HG03460 (cell line): ENCODE results near the gene BARX2.

Experiments
- ATAC-seq: cut with Tn5 transposase; IDR thresholded peaks from one replicate; pipeline ENCODE4 v1.9.1; 2021; ENCODE audit not compliant: unreplicated experiment

Gene BARX2

DNA sequence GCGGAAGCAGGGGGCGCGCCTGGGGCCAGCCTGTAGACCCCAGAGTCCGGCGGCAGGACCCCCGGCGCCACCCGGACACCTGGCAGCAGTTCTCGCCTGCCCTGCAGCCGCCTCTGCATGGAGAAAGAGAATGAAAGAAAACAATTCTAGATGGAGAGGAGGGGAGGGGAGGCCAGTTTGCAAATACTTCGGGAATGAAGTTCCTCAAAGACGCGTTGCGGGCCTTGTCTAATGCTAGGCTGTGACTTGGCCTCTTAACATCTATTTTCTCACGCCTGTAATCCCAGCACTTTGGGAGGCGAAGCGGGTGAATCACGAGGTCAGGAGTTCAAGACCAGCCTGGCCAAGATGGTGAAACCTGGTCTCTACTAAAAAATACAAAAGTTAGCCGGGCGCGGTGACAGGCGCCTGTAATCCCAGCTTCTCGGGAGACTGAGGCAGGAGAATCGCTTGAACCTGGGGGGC lies 2.1 kb upstream of the BARX2 start:
- ATAC-seq, result no peak

DNA sequence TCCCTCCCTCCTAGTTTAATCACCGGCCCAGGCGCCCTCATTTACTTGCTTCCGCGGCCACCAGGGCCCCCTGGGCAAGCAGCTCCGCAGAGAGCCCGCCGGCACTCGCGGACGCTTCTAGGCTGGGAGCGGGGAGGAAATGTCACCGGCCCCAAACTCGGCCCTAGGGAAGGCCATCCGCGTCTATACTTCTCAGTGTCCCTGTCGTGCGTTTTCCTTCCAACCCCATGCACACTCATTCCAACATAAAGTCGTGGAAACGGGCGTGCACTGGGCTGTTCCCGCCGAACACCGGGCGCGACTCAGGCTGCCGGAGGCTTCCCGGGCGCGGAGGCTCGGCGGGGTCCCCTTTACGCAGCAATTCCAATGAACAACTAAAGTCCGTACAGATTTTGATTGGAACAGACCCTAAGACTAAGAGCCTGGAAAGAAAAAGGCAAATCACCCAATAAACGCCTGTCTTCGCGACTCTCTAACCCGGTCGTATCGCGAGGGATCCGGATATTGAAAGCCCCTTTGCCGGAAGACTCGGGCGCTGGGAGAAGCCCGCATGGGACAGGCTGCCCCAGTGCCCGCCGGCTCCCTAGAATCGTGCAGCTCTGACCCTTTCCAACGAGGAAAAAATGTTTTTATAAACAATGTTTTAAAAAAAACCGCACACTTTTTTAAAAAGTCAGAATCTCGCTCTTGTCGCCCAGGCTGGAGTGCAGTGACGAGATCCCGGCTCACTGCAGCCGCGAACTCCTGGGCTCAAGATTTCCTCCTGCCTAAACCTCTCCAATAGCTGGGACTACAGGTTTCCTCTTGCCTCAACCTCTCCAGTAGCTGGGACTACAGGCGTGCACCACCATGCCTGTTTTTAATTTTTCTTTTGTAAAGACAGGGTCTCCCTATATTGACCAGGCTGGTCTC lies 1.3 kb upstream of the BARX2 start:
- no peak for ATAC-seq

DNA sequence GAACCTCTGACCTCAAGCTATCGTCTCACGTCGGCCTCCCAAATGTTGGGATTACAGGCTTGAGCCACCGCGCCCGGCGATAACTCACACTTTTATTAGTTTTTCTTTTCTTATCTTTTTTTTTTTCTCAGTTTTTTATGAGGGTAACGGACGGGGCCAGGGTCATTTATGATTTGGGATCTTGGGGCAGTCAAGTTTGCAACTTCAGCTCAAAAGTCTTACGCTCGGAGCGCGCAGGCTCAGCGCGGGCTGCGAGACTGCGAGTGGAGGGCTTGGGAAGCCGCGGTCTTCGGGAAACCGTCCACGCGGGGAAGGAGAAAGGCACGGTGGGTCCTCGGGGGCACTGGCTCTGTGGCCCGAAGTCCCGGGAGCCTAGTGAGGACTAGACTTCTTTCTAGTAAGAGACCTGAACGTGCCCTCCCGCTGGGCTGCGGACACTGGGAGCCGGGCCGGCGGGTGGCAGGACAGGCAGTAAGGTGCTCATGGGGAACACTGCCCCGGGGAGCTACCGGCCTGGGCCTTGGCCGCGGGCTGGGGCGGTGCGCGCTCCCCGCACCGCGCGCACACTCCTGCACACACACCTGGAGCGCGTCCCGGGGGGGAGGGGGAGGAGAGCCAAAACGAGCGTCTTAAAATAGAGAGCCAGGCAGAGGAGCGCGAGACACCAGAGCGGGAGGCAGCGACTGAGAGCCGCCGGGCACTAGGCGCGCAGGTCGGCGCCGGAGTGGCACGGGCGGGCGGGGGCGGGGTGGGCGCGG lies 476 bp upstream of the BARX2 start:
- no peak for ATAC-seq

DNA sequence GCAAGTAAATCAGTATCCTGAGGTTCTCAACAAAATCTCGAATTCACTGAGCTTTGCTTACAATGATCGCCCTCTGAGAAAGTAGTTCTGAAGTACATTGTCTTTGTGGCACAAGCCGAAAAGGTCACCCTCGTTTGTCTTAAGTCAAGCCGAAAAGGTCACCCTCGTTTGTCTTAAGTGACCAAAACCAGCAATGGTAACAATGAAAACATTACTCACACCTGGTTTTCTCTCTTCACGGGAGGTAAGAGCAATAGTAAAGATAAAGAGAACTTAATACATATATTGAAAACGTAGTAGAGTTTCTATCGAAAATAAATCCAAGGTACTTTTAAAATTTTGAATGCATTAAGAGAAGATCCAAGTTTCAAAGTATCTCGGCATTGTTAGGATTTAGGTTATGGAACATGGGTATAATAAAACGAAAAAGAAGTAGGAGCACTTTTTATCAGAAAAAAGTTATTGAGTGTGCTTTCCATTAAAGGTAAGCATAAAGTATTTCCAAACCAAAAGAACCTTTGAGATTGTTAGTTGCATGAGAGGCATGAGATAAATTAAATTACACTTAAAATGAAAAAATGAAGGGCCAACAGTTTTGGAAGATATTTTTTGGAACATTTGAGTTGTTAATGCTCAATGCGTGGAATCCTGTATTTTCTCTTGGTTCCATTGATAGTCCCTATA lies 1.2 kb downstream of the BARX2 start:
- no peak for ATAC-seq

DNA sequence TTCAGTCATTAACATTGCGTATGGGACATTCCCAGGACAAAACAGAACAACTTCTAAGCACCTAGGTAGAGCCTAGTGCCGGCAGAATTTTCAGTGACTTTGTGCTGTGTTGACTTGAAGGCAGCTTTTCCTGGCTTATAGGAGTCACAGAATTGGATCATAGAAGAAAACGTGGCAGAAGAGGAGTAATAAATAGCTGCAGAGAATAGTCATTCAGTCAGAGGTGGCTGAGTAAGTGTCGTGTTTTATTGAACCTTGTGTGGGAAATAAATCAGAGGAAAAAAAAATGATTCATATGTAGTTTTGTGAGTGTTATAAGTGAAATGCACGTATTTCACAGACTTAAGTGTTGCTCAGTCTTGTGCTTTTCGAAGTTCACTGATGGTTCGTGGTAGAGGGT lies 2.1 kb downstream of the BARX2 start:
- ATAC-seq, result no peak

DNA sequence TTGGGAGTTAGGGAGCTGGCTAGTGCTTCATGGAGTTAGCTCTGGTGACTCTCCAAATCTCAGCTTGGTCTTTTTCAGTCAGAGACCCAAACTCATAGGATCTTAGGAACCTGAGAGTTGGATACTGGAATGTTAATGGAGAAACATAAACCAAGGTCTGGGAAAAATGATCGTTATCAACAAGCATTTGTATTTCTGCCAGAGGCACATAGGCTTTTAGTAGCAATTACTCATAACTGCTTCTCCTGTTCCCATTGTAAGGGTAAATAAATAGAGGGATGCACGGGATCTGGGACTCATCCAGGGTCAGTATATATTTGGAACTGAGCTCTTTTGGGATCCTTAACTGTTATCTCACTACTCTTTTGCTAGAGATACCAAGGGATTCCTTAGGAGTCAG lies 4.8 kb downstream of the BARX2 start:
- no peak for ATAC-seq

DNA sequence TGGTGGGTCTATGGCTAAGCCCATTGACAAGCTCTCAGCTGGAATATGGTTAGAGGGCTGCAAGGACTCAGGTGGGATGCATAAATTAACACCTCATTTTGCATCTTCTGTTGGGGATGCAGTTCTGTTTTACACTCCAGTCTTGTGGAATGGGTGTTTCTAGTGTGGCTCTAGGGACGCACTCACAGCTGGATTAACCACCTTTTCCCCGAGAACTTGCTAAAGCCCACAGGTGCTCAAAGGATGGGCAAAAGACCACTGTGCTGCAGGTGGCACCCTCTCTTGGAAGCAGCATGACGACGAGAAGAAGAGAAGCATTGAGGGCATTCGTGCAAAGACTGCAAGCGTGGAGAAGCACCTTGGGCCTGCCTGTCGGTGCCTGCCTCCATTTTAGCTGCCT lies 6.9 kb downstream of the BARX2 start:
- no peak for ATAC-seq

DNA sequence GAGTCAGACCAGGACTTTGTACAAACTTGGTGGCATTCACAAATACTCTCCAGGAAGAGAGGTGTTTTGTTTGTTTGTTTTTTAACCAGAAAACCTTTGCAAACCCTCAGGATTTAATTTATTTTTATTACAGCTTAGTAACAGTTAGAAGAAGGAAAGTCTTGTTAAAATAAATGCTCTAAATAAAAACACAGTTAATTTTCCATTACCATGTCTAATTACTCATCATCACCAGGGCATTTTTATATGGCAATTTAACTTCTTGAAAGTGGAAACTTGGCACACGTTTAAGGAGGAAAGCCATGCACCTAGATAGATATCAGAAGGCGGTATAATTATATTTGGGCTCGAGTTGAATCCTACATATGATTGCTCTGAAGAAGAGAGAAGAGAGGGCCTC lies 7.4 kb downstream of the BARX2 start:
- ATAC-seq, result no peak

DNA sequence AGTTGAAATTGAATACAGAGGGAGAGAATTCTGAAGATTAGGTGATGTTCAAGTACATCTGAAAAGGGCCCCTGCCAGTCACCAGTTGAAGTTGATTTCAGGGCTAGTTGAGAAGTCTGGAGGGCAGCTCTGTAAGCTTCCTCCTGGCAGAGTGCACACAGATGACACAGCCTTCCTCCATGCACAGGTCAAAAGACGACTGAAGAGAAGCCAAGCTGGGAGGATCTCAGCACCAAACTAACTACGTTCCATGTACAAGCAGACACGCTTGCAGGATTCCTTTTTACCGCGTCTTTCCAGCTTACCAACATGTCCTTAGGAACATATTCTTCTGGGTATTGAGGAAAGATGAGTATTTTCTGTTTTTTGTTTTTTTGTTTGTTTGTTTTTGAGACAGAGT lies 7.9 kb downstream of the BARX2 start:
- ATAC-seq, result no peak

DNA sequence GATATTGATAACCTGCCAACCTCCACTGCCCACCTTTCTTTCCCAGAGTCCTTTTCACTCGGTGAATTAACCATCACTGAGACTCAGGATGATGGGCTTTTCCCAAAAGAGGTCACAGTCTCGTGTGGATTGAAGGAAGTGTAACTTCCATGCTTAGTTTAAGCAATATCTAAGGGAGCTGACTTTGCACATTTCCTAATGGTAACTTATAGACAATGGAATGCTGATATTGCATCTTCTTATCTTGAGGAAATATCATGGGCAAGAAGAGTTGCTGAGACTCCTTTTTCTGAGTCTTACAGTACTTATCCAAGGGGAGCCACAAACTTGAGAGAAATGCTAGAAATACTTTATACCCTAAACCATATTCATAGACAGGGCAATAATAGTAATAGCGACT lies 8.8 kb downstream of the BARX2 start:
- ATAC-seq, result no peak

DNA sequence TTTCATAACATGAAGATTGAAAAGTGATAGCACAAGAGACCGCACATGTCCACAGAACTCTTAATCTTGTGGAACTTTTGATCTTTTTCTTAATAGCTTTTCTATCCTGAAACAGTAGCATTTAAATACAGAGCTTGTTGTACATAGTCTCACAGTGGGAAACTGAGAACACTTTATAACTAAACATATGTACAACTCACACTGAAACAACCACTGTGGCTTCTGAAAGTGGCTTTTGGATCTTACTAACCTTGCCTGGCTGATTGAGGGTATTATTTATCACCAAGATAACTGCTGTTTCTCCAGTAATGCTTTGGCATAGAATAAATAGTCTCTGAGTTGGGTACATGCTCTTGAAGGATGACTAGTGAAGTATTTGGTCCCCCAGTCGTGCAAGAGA lies 10.2 kb downstream of the BARX2 start:
- no peak for ATAC-seq

DNA sequence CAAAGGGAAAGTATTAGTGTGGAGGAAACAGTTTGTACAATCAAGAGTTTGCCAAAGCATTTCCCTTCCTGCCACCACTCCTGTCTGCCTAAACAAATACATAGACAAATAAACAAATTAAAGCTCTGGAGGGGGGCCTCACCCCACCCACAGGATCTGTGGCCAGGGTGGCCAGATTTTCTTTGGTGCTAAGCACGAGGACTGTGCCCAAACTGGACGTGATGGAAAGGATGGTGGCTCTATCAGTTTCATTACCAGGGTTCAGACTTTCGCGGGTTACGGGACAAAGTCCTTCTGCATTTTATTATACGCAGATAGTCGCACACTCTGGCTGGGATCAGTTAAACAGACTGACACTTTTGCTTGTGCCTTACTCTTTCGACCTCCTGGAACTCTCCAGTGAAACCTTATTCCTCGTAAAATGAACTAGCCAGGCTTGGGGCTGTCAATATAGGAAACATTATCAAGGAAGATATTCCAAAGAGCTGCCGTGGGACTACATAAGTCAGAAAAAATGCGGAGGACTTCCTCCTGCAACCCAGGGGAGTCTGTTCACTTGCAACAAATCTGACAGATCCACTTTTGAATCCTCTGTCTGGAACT lies 11.2 kb downstream of the BARX2 start:
- ATAC-seq, result no peak

DNA sequence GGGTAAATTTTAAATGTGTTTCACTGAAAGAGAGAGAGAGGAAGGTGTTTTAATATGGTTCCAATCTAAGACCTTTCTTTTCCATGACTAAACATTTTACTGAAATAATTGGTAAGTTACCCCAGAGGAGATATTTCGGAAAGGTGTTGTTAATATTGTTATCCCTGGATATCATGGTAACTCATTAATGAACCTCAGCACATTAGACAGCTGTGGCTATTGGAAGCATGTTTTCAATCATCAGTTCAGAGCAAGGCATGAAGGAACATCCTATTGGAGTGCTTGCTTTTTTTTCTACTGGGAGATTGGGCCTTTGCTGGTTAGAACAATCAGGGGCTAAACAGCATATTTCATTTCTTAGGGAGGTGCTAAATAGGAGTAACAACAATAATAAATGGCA lies 11.8 kb downstream of the BARX2 start:
- no peak for ATAC-seq

DNA sequence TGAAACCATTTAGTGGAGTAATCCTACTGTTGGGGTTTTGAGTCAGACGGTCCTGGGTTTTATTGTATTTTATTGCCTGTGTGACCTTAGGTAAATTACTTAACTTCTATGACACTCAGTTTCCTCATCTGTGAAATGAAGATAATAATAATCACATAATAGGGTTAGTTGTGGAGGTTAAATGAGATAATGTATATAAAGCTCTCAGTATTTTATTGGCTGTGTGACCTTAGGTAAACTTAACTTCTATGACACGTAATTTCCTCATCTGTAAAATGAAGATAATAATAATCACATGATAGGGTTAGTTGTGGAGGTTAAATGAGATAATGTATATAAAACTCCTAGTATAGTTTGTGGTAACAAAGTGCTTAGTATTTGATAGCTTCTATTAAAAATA lies 13.2 kb downstream of the BARX2 start:
- ATAC-seq, result no peak

DNA sequence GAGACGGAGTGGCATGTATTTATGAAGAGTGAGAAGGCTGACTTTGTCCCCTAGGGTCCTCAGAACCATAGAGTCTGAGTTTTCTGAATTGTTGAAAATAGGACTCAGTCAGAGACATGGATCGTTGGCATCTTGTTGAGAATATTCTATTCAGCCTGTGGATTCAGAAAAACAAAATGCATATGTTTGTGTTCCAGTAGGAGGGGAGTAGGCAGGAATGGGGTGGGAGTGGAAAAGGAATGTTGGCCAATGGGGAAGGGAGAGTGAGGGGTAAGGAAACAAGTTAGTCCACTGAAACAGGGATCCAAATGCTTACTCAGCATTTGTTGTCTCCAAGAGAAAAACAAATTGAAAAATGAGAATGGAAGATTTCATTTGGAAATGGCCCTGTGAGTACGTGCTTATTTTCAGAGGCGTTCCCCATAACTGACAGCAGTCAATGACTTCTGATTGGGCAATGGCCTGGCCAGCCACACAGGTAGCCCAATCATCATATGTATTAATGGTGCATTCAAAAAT lies 14.7 kb downstream of the BARX2 start:
- no peak for ATAC-seq

DNA sequence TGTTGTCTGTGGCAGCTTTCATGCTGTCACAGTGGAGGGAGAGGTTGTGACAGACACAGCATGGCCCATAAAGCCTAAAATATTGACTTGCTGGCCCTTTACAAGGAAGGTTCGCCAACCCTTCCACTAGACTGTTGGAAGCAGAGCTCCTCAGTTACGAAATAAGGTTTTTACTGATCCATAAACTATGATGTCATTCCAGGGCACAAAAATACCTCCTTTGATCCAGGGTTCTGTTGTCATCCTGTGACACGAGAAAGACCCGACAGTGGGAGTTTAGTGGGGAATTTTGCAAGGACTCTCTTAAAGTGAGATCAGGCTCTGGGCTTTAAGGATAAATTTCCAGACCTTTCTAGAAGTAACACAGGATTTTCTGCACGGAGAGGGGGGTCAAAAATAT lies 15.7 kb downstream of the BARX2 start:
- ATAC-seq, result no peak

DNA sequence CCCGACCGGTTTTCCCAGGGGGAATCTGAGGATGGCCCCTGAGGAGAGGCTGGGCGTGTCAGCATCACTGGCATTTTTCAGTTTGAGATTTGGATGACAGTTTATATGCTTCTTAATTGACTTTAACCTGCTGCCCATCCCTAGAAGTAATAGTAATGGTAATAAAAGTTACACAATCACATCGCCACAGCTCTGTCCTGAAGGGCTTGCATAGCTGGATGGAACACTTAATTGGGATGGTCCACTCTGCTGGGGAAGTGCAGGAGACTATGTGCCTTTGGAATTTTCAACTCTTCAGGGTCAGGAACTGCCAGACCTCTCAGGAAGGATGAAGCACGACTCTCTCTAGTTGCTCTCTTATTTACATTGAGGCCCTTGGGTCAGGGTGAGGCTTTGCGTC lies 16.2 kb downstream of the BARX2 start:
- ATAC-seq, result no peak

DNA sequence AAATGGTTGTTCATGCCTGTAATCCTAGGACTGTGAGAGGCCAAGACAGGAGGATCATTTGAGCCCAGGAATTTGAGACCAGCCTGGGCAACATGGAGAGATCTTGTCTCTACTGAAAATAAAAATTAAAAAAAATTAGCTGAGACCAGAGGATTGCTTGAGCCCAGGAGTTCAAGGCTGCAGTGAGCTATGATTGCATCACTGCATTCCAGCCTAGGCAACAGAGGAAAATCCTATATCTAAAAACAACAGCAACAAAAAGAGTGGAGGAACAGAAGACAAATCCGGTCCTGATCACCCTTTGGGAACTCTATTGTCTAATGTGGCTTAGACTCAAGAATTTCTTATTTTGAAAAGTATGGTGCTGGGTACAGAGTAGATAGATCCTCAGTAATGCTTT lies 17.3 kb downstream of the BARX2 start:
- no peak for ATAC-seq

DNA sequence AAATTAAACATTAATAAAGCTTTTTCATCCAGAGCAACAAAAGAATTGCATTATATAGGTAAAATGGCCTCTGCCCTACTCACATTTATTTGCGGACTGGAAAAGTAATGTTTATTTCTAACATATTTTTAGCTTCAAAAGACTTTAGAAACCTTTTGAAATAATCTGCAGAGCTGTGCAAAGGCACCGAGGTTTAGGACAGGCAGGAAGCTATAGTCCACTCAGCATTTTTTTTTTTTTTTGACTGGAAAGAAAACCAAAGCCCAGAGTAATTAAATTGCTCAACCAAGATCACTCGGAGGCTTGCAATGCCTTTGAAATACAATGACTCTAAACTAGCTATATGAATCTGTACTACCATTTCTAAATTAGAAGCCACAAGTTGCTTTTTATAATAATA lies 19.1 kb downstream of the BARX2 start:
- no peak for ATAC-seq

DNA sequence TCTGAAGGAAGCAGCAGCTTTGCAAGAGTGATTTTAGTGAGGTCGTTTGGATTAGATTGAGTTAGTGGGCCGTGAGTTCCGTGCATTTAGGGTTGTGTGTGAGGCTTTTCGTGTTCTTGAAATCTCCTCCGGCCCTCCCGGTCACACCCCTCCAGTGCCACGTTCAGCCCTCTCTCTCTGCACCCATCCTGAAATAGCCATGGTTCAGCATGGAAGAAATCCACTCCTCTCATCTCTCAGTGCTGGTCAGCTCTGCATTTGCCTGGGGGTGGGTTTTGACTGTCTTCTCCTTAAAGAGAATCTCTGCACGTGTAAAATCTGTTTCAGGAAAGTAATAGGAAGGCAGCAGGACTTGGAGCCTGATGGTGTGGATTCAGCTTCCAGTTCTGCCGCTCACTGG lies 19.8 kb downstream of the BARX2 start:
- no peak for ATAC-seq

DNA sequence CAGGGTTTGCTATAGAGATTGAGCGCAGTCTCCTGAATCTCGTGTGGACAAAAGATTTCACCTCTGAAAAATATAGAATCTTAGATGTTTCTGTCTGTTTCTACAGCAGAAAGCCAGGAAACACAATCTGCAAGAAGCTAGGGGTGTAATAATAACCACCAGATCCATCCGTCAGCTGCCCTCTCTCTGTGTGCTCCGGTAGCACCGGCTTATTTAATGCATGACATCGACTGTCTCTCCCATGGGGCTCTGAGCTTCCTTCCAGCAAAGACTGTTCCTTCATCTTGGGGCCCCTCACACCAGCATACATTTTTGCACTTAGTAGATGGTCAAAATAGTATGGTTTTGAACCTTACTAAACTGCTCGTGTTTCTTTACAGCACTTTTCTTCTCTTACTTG lies 20.2 kb downstream of the BARX2 start:
- ATAC-seq, result no peak
